D721Med (cell line): ENCODE data around the gene NDUFA13.

Source experiments
- DNase-seq: peaks from one replicate; pipeline ENCODE4 v3.0.0; 2011; ENCODE audit warnings: low spot score; ENCODE audit not compliant: insufficient read length
- FAIRE-seq: peaks from 2 replicates; lab custom pipeline; 2011; peaks lifted over from hg19 to GRCh38; lab: Jason Lieb, UNC
- CTCF ChIP-seq: IDR thresholded peaks from 2 replicates; pipeline ENCODE4 v1.5.1; 2012; ENCODE audit warnings: mild to moderate bottlenecking, control low read depth; ENCODE audit not compliant: insufficient read depth; ENCODE audit errors: missing control alignments

Gene NDUFA13

GRCh38 chr19:19486343-19487076, 29.5 kb upstream of the NDUFA13 start:
- DNase-seq (no peak), FAIRE-seq (no peak)
- no peak for TF ChIP-seq CTCF

- DNase-seq = no peak
- no peak for TF ChIP-seq CTCF
- FAIRE-seq = no peak
Measured at GRCh38 chr19:19487077-19487949, 28.7 kb upstream of the NDUFA13 start.

- no peak for DNase-seq
- TF ChIP-seq CTCF = no peak
- no peak for FAIRE-seq
Measured at GRCh38 chr19:19487950-19488874, 27.8 kb upstream of the NDUFA13 start.

- DNase-seq (no peak), FAIRE-seq (no peak)
- TF ChIP-seq CTCF = no peak
Measured at GRCh38 chr19:19488875-19489690, 26.9 kb upstream of the NDUFA13 start.

GRCh38 chr19:19489804-19490204, 26.2 kb upstream of the NDUFA13 start:
- DNase-seq = no peak
- FAIRE-seq = no peak
- no peak for TF ChIP-seq CTCF
